GM19023 (cell line): ENCODE data around the gene CDC20.

Experiments used
- ATAC-seq: cut with Tn5 transposase; IDR thresholded peaks from one replicate; pipeline ENCODE4 v1.9.1; 2021; ENCODE audit warnings: mild to moderate bottlenecking, moderate library complexity; ENCODE audit not compliant: unreplicated experiment

The CDC20 gene

GRCh38 chr1:43358746-43359693 is at the start of gene CDC20:
Gene CDC20, plus strand, starts transcription at chr1:43358981. Its CDS starts 235 bp downstream, at chr1:43359216.
- ATAC-seq: peak; percentile 94

GRCh38 chr1:43309405-43310025 is 49.3 kb upstream of the CDC20 start:
- ATAC-seq: no peak

- ATAC-seq: no peak
These were observed 47.3 kb upstream of the CDC20 start for GRCh38 chr1:43311521-43311920.

- no peak for ATAC-seq
These were observed 46.6 kb upstream of the CDC20 start for GRCh38 chr1:43312212-43312623.

DNA sequence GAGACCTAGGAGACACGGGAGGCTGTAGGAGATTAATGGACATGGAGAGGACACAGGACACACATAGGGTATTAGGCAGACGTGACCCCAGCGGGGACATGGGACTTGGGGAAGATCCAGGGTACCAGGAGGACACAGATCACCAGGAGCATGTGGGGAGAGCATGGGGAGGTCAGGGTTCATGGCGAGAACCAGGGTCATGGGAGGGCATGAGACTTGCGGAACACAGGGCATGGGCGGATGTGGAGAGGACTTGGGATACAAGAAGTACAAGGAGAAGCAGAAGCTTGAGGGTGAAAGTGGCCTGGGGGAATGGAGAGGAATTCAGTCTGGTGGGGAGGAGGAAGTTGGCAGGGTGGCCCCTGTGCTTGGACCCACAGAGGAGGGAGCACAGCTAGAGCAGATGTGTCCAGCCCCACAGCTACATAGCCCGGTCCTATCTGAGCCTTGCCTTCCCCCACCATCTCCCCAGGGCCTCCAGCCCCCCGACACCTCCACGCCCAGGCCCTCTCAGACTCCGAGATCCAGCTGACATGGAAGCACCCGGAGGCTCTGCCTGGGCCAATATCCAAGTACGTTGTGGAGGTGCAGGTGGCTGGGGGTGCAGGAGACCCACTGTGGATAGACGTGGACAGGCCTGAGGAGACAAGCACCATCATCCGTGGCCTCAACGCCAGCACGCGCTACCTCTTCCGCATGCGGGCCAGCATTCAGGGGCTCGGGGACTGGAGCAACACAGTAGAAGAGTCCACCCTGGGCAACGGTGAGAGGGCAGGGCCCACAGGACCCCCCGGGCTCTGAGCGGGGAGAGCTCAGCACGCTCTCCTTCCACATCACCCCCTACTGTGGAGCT is 45.9 kb upstream of the CDC20 start:
- ATAC-seq: no peak

GRCh38 chr1:43313771-43314170 is 45.0 kb upstream of the CDC20 start:
- ATAC-seq: no peak

DNA sequence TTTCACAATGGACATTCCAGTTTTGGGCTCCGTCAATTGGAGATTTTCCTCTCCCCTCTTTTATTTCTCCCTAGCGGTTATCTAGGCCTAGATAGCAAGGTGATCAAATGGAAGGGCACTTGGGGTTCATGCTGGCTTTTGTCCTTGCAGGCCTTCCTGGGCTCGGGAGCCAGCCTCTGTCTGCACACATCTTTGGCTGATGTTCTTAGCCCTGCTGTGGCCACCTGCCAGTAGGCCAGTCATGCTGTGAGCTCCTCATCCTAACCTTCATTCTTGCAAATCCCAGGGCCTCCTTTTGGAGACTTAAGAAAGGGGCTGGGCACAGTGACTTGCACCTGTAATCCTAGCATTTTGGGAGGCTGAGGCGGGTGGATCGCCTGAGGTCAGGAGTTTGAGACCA is 44.5 kb upstream of the CDC20 start:
- no peak for ATAC-seq

GRCh38 chr1:43315481-43315880 is 43.3 kb upstream of the CDC20 start:
- no peak for ATAC-seq

DNA sequence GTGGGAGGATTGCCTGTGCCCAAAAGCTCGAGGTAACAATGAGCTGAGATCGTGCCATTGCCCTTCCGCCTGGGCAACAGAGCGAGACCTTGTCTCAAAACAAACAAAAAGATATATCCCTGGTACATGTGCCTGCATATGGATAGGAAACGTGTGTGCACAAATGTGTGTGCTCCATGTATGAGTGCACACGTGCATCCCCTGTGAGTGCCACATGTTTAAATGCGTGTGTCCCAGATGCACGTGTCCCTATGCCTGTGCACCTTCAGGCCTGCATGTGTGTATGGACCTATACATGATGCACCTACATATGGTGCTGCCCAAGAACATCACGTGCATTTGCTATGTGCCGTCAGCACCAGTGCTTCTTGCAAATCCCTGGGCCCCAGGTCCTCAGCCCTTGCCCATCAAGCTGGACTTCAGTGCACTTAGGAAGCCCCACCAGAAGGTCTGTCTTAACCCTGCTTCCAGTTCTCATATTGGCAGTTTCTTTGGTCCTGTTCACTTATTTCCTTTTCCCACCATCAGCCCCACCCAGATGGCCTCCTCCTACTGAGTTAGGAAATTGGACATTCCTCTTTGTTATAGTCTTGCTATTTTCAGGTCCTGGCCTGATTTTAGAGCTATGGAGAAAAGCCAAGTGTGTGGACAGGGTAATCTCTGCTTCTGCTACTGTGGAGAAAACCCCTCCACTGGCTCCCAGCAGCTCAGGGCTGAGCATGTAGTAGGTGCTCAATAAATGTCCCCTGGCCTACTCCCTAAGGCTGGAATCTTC is 42.6 kb upstream of the CDC20 start:
- ATAC-seq: no peak

- no peak for ATAC-seq
These were observed 41.9 kb upstream of the CDC20 start for GRCh38 chr1:43316738-43317520.

DNA sequence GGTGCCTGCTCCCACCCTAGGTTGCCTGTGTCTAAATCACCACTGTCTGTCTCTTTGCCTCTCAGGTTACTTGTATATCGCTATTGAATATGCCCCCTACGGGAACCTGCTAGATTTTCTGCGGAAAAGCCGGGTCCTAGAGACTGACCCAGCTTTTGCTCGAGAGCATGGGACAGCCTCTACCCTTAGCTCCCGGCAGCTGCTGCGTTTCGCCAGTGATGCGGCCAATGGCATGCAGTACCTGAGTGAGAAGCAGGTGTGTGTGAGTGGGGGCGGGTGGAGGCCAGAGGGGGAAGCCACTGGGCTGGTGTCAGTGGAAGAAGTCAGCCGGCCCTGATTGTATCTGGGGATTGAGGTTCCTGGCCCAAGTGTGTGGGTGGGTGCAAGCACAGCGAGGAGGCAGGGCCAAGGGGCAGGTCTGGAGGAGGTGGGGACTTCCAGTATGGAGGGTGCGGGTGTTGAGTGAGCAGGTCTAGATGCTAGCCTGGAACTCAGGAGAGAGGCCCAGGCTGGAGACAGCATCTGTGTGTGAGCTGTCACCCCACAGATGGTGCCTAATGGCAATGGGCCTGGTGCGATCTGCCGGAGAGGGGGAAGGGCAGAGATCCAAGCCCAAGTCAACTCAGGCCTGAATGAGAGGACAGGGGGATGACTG is 40.8 kb upstream of the CDC20 start:
- no peak for ATAC-seq

- ATAC-seq: no peak
These were observed 40.0 kb upstream of the CDC20 start for GRCh38 chr1:43318831-43319230.

DNA sequence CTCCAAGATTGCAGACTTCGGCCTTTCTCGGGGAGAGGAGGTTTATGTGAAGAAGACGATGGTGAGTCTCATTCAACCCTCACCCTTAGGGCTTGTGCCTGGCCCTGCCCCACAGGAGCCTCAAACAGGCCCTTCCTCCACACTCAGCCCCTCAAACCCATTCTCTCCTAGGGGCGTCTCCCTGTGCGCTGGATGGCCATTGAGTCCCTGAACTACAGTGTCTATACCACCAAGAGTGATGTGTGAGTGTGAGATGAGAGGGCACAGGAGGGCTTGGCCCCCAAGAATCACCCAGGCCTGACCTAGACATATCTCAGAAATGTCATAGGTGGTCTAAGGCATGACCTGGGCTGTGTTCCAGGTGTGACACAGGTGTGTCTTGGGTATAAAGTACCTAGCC is 39.5 kb upstream of the CDC20 start:
- ATAC-seq: no peak

DNA sequence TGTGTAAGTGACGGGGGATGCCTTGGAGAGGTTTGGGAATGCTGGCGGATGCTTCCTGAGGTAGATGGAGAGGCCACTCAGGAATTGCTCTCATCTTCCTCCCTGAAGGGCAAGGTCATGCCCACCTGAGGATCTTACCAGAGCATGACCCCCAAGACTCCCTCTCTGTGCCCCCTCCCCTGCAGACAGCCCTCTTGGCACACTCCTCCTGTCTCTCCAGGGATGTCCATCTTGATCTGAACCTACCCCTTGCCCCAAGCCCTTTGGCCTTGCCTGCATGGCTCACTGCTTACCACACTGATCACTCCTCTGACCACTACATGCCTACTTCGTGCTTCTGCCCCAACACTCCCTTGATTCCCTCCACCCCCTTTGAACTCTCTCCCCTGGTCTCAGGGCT is 39.0 kb upstream of the CDC20 start:
- ATAC-seq: no peak

DNA sequence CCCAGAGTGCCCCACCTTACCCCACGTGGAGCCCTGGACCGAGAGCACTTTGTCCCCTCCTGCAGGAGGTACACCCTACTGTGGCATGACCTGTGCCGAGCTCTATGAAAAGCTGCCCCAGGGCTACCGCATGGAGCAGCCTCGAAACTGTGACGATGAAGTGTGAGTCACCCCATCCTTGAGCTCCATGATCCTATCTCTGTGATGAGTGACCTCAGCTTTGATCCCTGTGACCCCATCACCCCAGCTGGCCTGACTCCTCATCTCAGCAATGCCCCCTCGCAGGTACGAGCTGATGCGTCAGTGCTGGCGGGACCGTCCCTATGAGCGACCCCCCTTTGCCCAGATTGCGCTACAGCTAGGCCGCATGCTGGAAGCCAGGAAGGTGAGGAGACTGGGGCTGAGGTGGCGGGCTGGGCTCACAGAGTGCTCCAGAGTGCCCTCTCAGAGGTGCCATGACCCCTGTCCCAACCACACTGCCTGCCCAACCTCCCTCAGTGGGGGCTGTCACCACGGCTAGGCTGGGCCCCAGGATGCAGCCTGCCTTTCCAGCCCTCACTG is 37.4 kb upstream of the CDC20 start:
- no peak for ATAC-seq

- no peak for ATAC-seq
These were observed 36.3 kb upstream of the CDC20 start for GRCh38 chr1:43322506-43322905.

- no peak for ATAC-seq
These were observed 34.0 kb upstream of the CDC20 start for GRCh38 chr1:43324810-43325209.

GRCh38 chr1:43325381-43325780 is 33.4 kb upstream of the CDC20 start:
- no peak for ATAC-seq
